Fibroblast of skin of left biceps (primary cell): ENCODE data around the gene STRA6.
A peak's percentile ranks its signal among the peaks of the same experiment; 100 is the strongest.

Experiments used
- DNase-seq, 2 experiments: peaks; one replicate each; pipeline ENCODE4 v3.0.0-alpha.2; 2013; ENCODE audit warnings: low read depth in 2 of 2

The STRA6 gene

GRCh38 chr15:74227968-74228722 lies 25.6 kb upstream of the STRA6 start:
- no peak for DNase-seq

- no peak for DNase-seq
These were observed 24.4 kb upstream of the STRA6 start for GRCh38 chr15:74226761-74227540.

GRCh38 chr15:74225928-74226327 lies 23.3 kb upstream of the STRA6 start:
- DNase-seq, result no peak

- DNase-seq, result no peak
These were observed 19.9 kb upstream of the STRA6 start for GRCh38 chr15:74222240-74223119.

- no peak for DNase-seq
These were observed 19.0 kb upstream of the STRA6 start for GRCh38 chr15:74221399-74222239.

GRCh38 chr15:74220475-74221248 lies 18.1 kb upstream of the STRA6 start:
- no peak for DNase-seq

GRCh38 chr15:74217907-74218885 lies 15.6 kb upstream of the STRA6 start:
- DNase-seq, result no peak

- DNase-seq, result no peak
These were observed 14.4 kb upstream of the STRA6 start for GRCh38 chr15:74216949-74217348.

GRCh38 chr15:74215958-74216357 lies 13.4 kb upstream of the STRA6 start:
- no peak for DNase-seq

- no peak for DNase-seq
These were observed 11.9 kb upstream of the STRA6 start for GRCh38 chr15:74214324-74215021.

- no peak for DNase-seq
These were observed 11.3 kb upstream of the STRA6 start for GRCh38 chr15:74213858-74214284.

GRCh38 chr15:74212494-74212893 lies 9.9 kb upstream of the STRA6 start:
- DNase-seq, result no peak

- DNase-seq, result no peak
These were observed 9.1 kb upstream of the STRA6 start for GRCh38 chr15:74211656-74212055.

- no peak for DNase-seq
These were observed 8.1 kb upstream of the STRA6 start for GRCh38 chr15:74210729-74211128.

- DNase-seq, result peak; percentile 80 to 85
These were observed 7.5 kb upstream of the STRA6 start for GRCh38 chr15:74209997-74210671.

- no peak for DNase-seq
These were observed 7.0 kb upstream of the STRA6 start for GRCh38 chr15:74209560-74209958.

- no peak for DNase-seq
These were observed 6.4 kb upstream of the STRA6 start for GRCh38 chr15:74208901-74209559.
